HG02642 (cell line): ENCODE measurements around the gene SLC26A1.

Experiments
- ATAC-seq: cut with Tn5 transposase; IDR thresholded peaks from one replicate; pipeline ENCODE4 v1.9.1; 2021; ENCODE audit warnings: mild to moderate bottlenecking; ENCODE audit not compliant: unreplicated experiment, poor library complexity

SLC26A1 gene

GRCh38 chr4:1014291-1015167, 21.3 kb upstream of the SLC26A1 start:
- no peak for ATAC-seq

- no peak for ATAC-seq
Measured at GRCh38 chr4:1013225-1014073, 20.2 kb upstream of the SLC26A1 start.

GRCh38 chr4:1012034-1012739, 19.0 kb upstream of the SLC26A1 start:
- no peak for ATAC-seq

- peak; percentile 6 for ATAC-seq
Measured at GRCh38 chr4:1011666-1012033, 18.4 kb upstream of the SLC26A1 start.

- peak; percentile 40 for ATAC-seq
Measured at GRCh38 chr4:1011022-1011665, 17.9 kb upstream of the SLC26A1 start, which contains the start of gene FGFRL1. TSS of gene FGFRL1 (plus strand) at chr4:1011626. CDS start at chr4:1012486, 860 bp downstream.

- no peak for ATAC-seq
Measured at GRCh38 chr4:1010395-1011021, 17.3 kb upstream of the SLC26A1 start.

- ATAC-seq, result peak; percentile 52
Measured at GRCh38 chr4:1009542-1010394, 16.6 kb upstream of the SLC26A1 start.

- peak; percentile 5 for ATAC-seq
Measured at GRCh38 chr4:1008840-1009541, 15.8 kb upstream of the SLC26A1 start.

GRCh38 chr4:1006856-1007255, 13.7 kb upstream of the SLC26A1 start:
- no peak for ATAC-seq

GRCh38 chr4:1004557-1005485, 11.6 kb upstream of the SLC26A1 start:
- no peak for ATAC-seq

GRCh38 chr4:1004071-1004418, 10.8 kb upstream of the SLC26A1 start:
- no peak for ATAC-seq

- ATAC-seq, result no peak
Measured at GRCh38 chr4:1003271-1004070, 10.3 kb upstream of the SLC26A1 start.

- no peak for ATAC-seq
Measured at GRCh38 chr4:1002631-1003251, 9.5 kb upstream of the SLC26A1 start.

GRCh38 chr4:1002131-1002630, 9.0 kb upstream of the SLC26A1 start:
- ATAC-seq, result no peak

- ATAC-seq, result no peak
Measured at GRCh38 chr4:1001561-1002130, 8.4 kb upstream of the SLC26A1 start.
